Stimulated activated CD8-positive, alpha-beta memory T cell treated with anti-CD3 and anti-CD28 coated beads, Interleukin-2, amount 100 ng/mL, for 48 hours (primary cell): ENCODE results near the gene HCN3.
"Not testable (repeated sequence)": the region's sequence is repeated elsewhere in the genome, so short reads cannot be mapped to it uniquely, and the experiment has no call there.

Experiments
- DNase-seq, 2 donors: peaks; one replicate each; pipeline ENCODE4 v3.0.0-alpha.2; 2020; ENCODE audit warnings: low read depth in 2 of 2

HCN3 gene

GRCh38 chr1:155309423-155310021, 32.3 kb downstream of the HCN3 start:
- no peak for DNase-seq

GRCh38 chr1:155313261-155313660, 36.0 kb downstream of the HCN3 start:
- DNase-seq: no peak

- DNase-seq: no peak
Measured at GRCh38 chr1:155316922-155317321, 39.7 kb downstream of the HCN3 start.

- no peak for DNase-seq
Measured at GRCh38 chr1:155318082-155318481, 40.8 kb downstream of the HCN3 start.

- no peak for DNase-seq
Measured at GRCh38 chr1:155319536-155319935, 42.3 kb downstream of the HCN3 start.

- DNase-seq: no peak
Measured at GRCh38 chr1:155320252-155320651, 43.0 kb downstream of the HCN3 start.

- DNase-seq: peak; percentile 63 to 72
Measured at GRCh38 chr1:155320661-155321617, 43.7 kb downstream of the HCN3 start, which contains the start of gene RUSC1. Gene RUSC1, plus strand, starts transcription at chr1:155320894. Its CDS starts 880 bp downstream, at chr1:155321774.

GRCh38 chr1:155321639-155322503, 44.6 kb downstream of the HCN3 start:
- DNase-seq: no peak

- no peak for DNase-seq
Measured at GRCh38 chr1:155322571-155322952, 45.3 kb downstream of the HCN3 start.

GRCh38 chr1:155322953-155323728, 45.9 kb downstream of the HCN3 start:
- DNase-seq: peak; percentile 83 to 86

GRCh38 chr1:155323729-155324036, 46.4 kb downstream of the HCN3 start:
- peak; percentile 71 to 81 for DNase-seq

- DNase-seq: peak; percentile 90 to 92
Measured at GRCh38 chr1:155324037-155324716, 46.9 kb downstream of the HCN3 start.

- DNase-seq: no peak
Measured at GRCh38 chr1:155324717-155325602, 47.7 kb downstream of the HCN3 start.

GRCh38 chr1:155325603-155325893, 48.3 kb downstream of the HCN3 start:
- DNase-seq: no peak

- DNase-seq: no peak
Measured at GRCh38 chr1:155326020-155326526, 48.8 kb downstream of the HCN3 start.

GRCh38 chr1:155326631-155327037, 49.4 kb downstream of the HCN3 start:
- DNase-seq: no peak

- no peak for DNase-seq
Measured at GRCh38 chr1:155327981-155328380, 50.7 kb downstream of the HCN3 start.

GRCh38 chr1:155328856-155329255, 51.6 kb downstream of the HCN3 start:
- DNase-seq: not testable (repeated sequence)

- DNase-seq: no peak
Measured at GRCh38 chr1:155329980-155330598, 52.8 kb downstream of the HCN3 start.
